Bronchial epithelial cell (primary cell): Measurements from ENCODE around the gene CDCP1. TPM values are rescaled to one million over a fixed set of nuclear protein-coding genes. Genes with fewer than 3 reads are reported as not detected.

ENCODE experiments used
- DNase-seq: peaks from one replicate; pipeline ENCODE4 v3.0.0-alpha.2; 2010; ENCODE audit warnings: low read depth
- FAIRE-seq: peaks from 2 replicates; lab custom pipeline; 2011; peaks lifted over from hg19 to GRCh38; lab: Jason Lieb, UNC
- H3K27me3 ChIP-seq: 2 replicates; pipeline ENCODE4 v1.5.1; 2011; ENCODE audit warnings: low read length; ENCODE audit not compliant: control insufficient read depth, insufficient read depth
- H3K36me3 ChIP-seq: 2 replicates; pipeline ENCODE4 v1.5.1; 2011; ENCODE audit warnings: low read length; ENCODE audit not compliant: control insufficient read depth, insufficient read depth
- H3K4me3 ChIP-seq: 2 replicates; pipeline ENCODE4 v1.5.1; 2011; ENCODE audit warnings: mild to moderate bottlenecking, low read depth, low read length, control low read depth
- CTCF ChIP-seq: IDR thresholded peaks from 2 replicates; pipeline ENCODE4 v1.5.1; 2011; ENCODE audit warnings: mild to moderate bottlenecking, moderate library complexity, low read length, control low read depth, inconsistent platforms; ENCODE audit not compliant: insufficient read depth, severe bottlenecking
- total RNA-seq: library from RNA; depleted of rRNA; stranded (reverse); fragments of >200 nt; gene quantifications from 2 replicates; pipeline ENCODE4 v1.2.1, GENCODE V29; 2014

CDCP1 gene
- 41.3 and 64.9 TPM in 2 replicates for total RNA-seq

- Histone ChIP-seq H3K36me3 (no peaks in the 10 kb centered on the region), H3K4me3 (peak within 1 kb of the TSS; percentile 90), H3K27me3 (no peaks in the 10 kb centered on the region)
- no peak for TF ChIP-seq CTCF
- DNase-seq (peak; percentile 67), FAIRE-seq (no peak)
These were observed at the start of gene CDCP1 for GRCh38 chr3:45145681-45146614. CDCP1 (minus strand) TSS chr3:45146378; CDS start chr3:45146287, 91 bp downstream.

- FAIRE-seq (no peak), DNase-seq (no peak)
- Histone ChIP-seq H3K4me3 (no peak overlapping the region), H3K27me3 (no peaks in the 10 kb centered on the region), H3K36me3 (no peaks in the 10 kb centered on the region)
- no peak for TF ChIP-seq CTCF
These were observed 48.6 kb upstream of the CDCP1 start for GRCh38 chr3:45194791-45195190.

- FAIRE-seq = no peak
- TF ChIP-seq CTCF = no peak
- no peak overlapping the region for H3K4me3 ChIP-seq
- DNase-seq = no peak
- no peaks in the 10 kb centered on the region for H3K36me3 ChIP-seq
- no peaks in the 10 kb centered on the region for H3K27me3 ChIP-seq
These were observed 45.8 kb upstream of the CDCP1 start for GRCh38 chr3:45191924-45192417.

GRCh38 chr3:45191424-45191823 is 45.2 kb upstream of the CDCP1 start:
- H3K4me3 ChIP-seq = no peak overlapping the region
- FAIRE-seq (no peak), DNase-seq (no peak)
- no peaks in the 10 kb centered on the region for H3K27me3 ChIP-seq
- no peak for TF ChIP-seq CTCF
- no peaks in the 10 kb centered on the region for H3K36me3 ChIP-seq

GRCh38 chr3:45188719-45189659 is 42.8 kb upstream of the CDCP1 start:
- FAIRE-seq (no peak), DNase-seq (no peak)
- no peak overlapping the region for H3K4me3 ChIP-seq
- TF ChIP-seq CTCF = no peak
- H3K36me3 ChIP-seq = no peaks in the 10 kb centered on the region
- H3K27me3 ChIP-seq = no peaks in the 10 kb centered on the region
